HG03469 (cell line): Measurements from ENCODE around the gene PMPCA.

ENCODE experiments used
- ATAC-seq: cut with Tn5 transposase; IDR thresholded peaks from one replicate; pipeline ENCODE4 v1.9.1; 2021; ENCODE audit warnings: mild to moderate bottlenecking, moderate library complexity, moderate number of reproducible peaks; ENCODE audit not compliant: unreplicated experiment

The PMPCA gene

GRCh38 chr9:136372561-136373299 is 37.7 kb upstream of the PMPCA start:
- ATAC-seq = no peak

GRCh38 chr9:136373300-136374182 is 36.9 kb upstream of the PMPCA start, which contains the start of gene CARD9:
Gene CARD9, minus strand, starts transcription at chr9:136373669. Its CDS starts 1,591 bp downstream, at chr9:136372078.
- ATAC-seq = no peak

- no peak for ATAC-seq
These were observed 36.3 kb upstream of the PMPCA start for GRCh38 chr9:136374183-136374575.

DNA sequence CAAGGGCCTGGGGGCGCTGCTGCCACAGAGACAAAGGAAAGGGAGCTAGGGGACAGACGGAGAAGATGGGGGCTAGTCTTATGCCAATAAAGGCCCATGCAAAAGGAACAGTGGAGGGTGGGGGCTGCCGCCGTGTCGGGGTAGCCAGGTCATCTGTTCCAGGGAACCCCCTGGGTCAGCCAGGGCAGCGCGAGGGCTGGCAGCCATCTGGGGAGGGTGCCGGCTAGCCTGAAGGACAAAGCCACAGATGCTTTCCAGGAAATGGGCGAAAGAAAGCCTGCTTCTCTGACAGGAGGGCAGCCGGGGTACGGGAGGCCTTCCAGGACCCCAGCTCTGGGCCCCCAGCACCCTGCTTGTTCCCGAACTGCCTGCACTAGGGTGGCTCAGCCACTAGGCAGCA is 35.4 kb upstream of the PMPCA start:
- ATAC-seq = no peak

DNA sequence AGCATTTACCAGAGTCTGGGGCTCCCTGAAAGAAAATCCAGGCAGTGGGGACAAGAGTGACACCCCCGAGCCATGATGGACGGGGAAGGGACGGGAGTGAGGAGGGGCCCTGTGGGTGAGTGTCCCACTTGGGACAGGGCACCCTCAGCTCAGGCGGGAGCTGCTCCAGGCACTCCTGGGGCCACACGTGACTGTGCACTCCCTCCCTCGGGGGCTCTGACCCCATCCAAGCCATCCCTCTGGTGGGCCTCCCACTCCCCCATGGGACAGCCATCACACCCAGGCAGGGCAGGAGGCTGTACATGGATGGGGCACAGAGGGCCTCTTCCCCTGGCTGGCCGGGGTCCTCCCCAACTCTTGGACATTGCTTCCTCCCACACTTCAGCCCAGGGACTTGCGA is 34.0 kb upstream of the PMPCA start:
- no peak for ATAC-seq

GRCh38 chr9:136377341-136378169 is 32.9 kb upstream of the PMPCA start:
- no peak for ATAC-seq

DNA sequence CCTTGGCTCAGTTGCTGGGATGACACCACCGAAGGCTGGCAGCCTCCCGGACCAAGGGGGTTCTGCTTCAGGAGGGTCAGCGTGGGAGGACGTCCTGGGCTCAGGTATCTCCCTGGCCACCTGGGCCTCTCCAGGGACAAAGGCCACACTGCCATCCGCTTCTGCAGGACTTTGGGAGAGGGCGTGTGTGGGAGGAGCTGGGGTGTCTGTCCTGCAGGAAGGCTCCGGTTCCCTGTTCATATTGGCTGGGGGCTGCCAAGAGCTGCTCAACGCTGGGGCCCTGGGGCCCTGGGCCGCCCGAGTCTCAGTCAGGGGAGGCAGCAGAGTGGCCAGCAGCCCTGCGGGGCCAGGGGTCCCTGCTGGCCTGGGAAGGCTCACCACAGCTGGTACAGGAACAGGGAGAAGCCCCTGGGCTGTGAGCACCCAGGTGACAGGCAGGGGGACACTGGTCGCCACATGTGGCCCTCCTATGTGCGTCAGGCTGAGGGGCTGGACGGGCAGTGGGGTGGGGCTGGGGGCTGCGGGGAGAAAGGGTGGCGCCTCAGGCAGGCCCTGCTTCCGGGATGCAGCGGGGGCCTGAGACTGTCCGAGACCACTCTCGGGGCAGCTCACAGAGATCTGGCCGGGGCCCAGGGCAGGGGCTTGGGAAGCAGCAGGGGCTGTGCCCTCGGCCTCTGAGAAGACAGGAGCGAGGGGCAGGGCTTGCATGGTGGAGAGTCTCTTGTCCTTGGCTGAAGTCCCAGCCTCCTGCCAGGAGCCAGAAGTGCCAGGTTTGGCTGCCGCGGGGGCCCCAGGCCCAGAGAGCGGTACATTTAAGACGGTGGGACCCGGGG is 32.1 kb upstream of the PMPCA start:
- no peak for ATAC-seq

DNA sequence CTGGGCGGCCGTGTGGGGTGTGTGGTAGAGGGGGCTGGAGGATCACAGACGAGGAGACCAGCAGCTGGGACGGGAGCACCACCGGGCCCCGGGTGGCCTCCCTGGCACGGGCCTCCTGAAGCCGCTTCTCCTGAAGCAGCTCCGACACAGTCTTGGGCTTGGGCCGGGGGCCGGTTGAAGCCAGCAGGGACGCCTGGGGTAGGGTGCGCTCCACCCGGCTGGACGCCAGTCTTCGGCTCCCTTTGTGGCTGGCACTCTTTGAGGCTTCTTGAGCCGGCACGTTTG is 31.5 kb upstream of the PMPCA start:
- no peak for ATAC-seq

- ATAC-seq = no peak
These were observed 31.1 kb upstream of the PMPCA start for GRCh38 chr9:136379401-136379800.

DNA sequence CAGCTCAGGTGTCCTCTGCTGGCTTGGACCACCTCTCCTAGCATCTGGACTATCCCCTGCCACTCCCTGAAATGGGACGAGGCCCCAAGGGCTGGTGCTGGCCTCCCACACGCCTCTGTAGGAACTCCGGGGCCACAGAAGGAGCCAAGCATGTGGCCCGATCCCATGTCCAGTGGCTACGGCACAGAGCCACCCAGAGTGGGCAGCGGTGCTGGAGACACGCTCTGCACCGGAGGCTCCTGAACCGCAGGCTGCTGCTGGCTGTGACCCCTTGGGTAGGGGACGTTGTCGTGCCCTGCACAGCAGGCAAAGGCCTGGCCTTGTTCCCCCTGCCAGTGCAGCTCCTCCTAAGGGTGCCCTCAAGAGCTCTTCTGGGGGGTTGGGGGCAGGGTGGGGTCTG is 30.6 kb upstream of the PMPCA start:
- ATAC-seq = no peak

GRCh38 chr9:136380381-136380780 is 30.1 kb upstream of the PMPCA start:
- no peak for ATAC-seq

DNA sequence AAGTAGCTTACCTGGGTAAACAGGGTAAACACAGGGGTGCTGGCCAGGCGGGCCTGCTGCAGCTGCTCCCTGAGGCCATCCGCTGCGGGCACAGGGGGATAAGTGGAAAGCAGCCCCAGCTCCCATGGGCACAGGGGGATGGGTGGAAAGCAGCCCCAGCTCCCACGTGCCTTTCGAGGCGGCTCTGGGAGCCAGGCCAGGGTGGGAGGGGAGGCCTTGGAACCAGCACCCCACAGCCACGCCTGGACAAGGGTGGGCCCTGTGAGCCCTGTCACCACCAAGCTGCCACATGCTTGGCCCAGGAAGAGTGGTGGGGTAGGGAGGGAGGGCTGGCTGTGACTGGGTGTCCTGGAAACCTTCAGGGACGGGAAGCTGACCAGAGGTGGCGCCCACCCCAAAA is 29.1 kb upstream of the PMPCA start:
- ATAC-seq = no peak

DNA sequence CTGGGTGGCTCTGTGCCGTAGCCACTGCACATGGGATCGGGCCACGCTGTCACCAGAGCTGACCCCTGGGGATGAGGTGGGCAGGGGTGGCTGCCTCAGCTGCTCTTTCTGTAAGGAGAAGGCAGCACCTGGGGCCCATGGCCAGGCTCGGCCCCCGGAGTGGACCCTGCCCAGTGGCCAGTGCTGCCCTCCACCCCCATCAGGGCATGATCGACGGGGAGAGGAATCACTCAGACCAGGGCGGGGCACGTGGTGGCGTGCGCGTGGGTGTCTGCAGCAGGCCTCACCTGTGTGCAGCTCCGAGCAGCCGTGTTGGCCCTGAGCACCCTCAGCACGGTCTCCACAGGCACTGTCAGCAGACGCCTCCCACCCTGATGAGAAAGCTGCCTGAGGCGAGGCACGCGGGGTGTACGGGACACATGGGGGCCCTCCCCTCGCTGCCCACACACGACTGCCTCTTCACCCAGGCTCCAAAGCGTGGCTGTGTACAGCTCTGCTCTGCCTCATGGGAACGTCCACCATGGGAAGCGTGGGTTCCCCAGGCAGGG is 28.4 kb upstream of the PMPCA start:
- no peak for ATAC-seq

GRCh38 chr9:136383436-136383835 is 27.0 kb upstream of the PMPCA start:
- no peak for ATAC-seq

DNA sequence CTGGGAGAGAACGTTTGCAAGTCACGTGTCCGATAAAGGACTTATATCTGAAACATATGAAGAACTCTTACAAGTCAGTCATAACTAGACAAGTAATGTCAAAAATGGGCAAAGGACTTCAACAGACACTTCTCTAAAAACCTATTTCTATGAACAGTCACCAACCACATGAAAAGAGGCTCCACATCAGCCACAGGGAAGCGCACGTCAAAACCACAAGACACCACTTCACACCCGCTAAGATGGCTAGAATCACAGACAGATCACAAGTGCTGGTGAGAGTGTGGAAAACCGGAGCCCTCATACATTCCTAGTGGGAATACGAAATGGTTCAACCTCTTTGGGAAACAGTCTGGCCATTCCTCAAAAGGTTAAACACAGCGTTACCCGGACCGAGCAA is 25.4 kb upstream of the PMPCA start:
- ATAC-seq = no peak

GRCh38 chr9:136386018-136386417 is 24.4 kb upstream of the PMPCA start:
- no peak for ATAC-seq

GRCh38 chr9:136387217-136387616 is 23.2 kb upstream of the PMPCA start:
- no peak for ATAC-seq

- ATAC-seq = no peak
These were observed 21.1 kb upstream of the PMPCA start for GRCh38 chr9:136389396-136389795.

DNA sequence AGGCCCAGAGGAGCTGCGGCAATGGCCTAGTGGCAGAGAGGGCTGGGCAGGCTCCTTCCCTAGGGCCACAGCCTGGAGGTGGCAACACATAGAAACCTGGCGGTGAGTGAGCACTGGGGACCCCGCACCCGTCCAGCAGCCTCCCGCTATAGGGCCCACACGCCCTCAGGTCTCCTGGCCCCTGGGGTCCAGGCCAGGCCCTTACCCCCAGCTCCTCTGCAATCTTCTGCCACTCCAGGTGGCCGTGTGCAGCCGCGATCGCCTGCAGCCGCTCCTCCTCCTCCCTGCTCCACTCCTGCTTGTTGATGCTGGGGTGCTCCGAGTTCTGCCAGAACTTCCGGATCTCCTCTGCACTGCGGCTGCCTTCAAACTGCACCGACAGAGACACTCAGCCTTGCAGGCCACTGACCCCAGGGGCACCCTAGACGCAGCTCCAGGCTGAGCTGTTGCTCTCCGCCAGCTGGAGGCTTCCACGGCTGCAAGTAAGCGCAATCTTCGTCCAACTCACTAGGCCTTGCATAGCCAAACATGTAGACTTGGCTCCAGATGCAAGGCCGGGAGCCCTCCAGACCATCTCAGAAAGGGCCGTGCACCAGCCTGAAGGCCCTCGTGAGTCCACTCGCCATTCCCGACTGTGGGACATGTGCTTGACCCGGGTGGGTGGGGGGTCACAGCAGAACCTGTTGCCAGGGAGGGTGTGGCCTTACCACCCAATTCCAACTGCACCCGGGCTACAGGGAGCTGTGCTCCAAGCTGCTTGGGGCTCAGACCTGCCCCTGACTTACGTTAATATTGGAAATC is 18.5 kb upstream of the PMPCA start:
- no peak for ATAC-seq
